HepG2 (cell line): ENCODE measurements around the gene SDR9C7. TPM values are rescaled to one million over a fixed set of nuclear protein-coding genes. Genes with fewer than 3 reads are reported as not detected.

Source experiments
- FOXK1 ChIP-seq: sonication (generic); formaldehyde crosslinking; IDR thresholded peaks from 2 replicates; pipeline ENCODE4 v1.4.0; 2020; ENCODE audit warnings: low read depth, missing genetic modification reagents, borderline replicate concordance
- GATAD1 ChIP-seq: IDR thresholded peaks from 2 replicates; pipeline ENCODE4 v1.6.1; 2016; ENCODE audit warnings: missing genetic modification reagents, missing compliant biosample characterization
- HIVEP1 ChIP-seq: sonication (generic); formaldehyde crosslinking; IDR thresholded peaks from 2 replicates; pipeline ENCODE4 v1.4.0; 2020; ENCODE audit warnings: mild to moderate bottlenecking, missing genetic modification reagents
- HNRNPL ChIP-seq: fragments of 200-400 bp; formaldehyde crosslinking; IDR thresholded peaks from 2 replicates; pipeline ENCODE4 v1.6.1; 2017; ENCODE audit warnings: mild to moderate bottlenecking, low read depth, low read length
- HOXD1 ChIP-seq: sonication (generic); formaldehyde crosslinking; IDR thresholded peaks from 2 replicates; pipeline ENCODE4 v1.5.0; 2020; ENCODE audit warnings: missing genetic modification reagents
- MEIS2 ChIP-seq: sonication (generic); formaldehyde crosslinking; IDR thresholded peaks from 2 replicates; pipeline ENCODE4 v1.9.0; 2021; ENCODE audit warnings: mild to moderate bottlenecking, missing genetic modification reagents
- RCOR2 ChIP-seq: IDR thresholded peaks from 2 replicates; pipeline ENCODE4 v1.6.1; 2016; ENCODE audit warnings: missing biosample characterization, missing genetic modification reagents
- REXO4 ChIP-seq: sonication (generic); formaldehyde crosslinking; IDR thresholded peaks from 2 replicates; pipeline ENCODE4 v1.8.0; 2022; ENCODE audit warnings: missing genetic modification reagents, mild to moderate bottlenecking, borderline replicate concordance
- SMAD3 ChIP-seq: sonication (generic); formaldehyde crosslinking; IDR thresholded peaks from 2 replicates; pipeline ENCODE4 v1.4.0; 2020; ENCODE audit warnings: missing genetic modification reagents
- ZBTB20 ChIP-seq: sonication (generic); formaldehyde crosslinking; IDR thresholded peaks from 2 replicates; pipeline ENCODE4 v1.8.1; 2023; ENCODE audit warnings: missing genetic modification reagents, low read depth, mild to moderate bottlenecking, borderline replicate concordance
- ZBTB39 ChIP-seq: sonication (generic); formaldehyde crosslinking; IDR thresholded peaks from 2 replicates; pipeline ENCODE4 v1.5.0; 2020; ENCODE audit warnings: missing genetic modification reagents
- ZMYM2 ChIP-seq: sonication (generic); formaldehyde crosslinking; IDR thresholded peaks from 2 replicates; pipeline ENCODE4 v1.8.0; 2022; ENCODE audit warnings: mild to moderate bottlenecking, missing genetic modification reagents
- ZMYM3 ChIP-seq: sonication (generic); formaldehyde crosslinking; IDR thresholded peaks from 2 replicates; pipeline ENCODE4 v1.5.1; 2020; ENCODE audit warnings: mild to moderate bottlenecking, missing genetic modification reagents
- ZNF256 ChIP-seq: sonication (generic); formaldehyde crosslinking; conservative IDR thresholded peaks from 2 replicates; pipeline ENCODE4 v1.4.0; 2020; ENCODE audit warnings: missing genetic modification reagents
- ZNF274 ChIP-seq: sonication (generic); formaldehyde crosslinking; IDR thresholded peaks from 2 replicates; pipeline ENCODE4 v1.5.1; 2020; ENCODE audit warnings: mild to moderate bottlenecking, missing genetic modification reagents
- ZNF30 ChIP-seq: sonication (generic); formaldehyde crosslinking; IDR thresholded peaks from 2 replicates; pipeline ENCODE4 v1.5.0; 2020; ENCODE audit warnings: mild to moderate bottlenecking, missing genetic modification reagents
- ZNF34 ChIP-seq: sonication (generic); formaldehyde crosslinking; IDR thresholded peaks from 2 replicates; pipeline ENCODE4 v1.4.0; 2020; ENCODE audit warnings: mild to moderate bottlenecking, missing genetic modification reagents, borderline replicate concordance
- ZNF547 ChIP-seq: sonication (generic); formaldehyde crosslinking; IDR thresholded peaks from 2 replicates; pipeline ENCODE4 v1.5.1; 2020; ENCODE audit warnings: mild to moderate bottlenecking, missing genetic modification reagents
- ZNF747 ChIP-seq: sonication (generic); formaldehyde crosslinking; IDR thresholded peaks from 2 replicates; pipeline ENCODE4 v1.8.1; 2023; ENCODE audit warnings: missing genetic modification reagents, mild to moderate bottlenecking, borderline replicate concordance
- ZSCAN25 ChIP-seq: sonication (generic); formaldehyde crosslinking; IDR thresholded peaks from 2 replicates; pipeline ENCODE4 v1.8.0; 2022; ENCODE audit warnings: mild to moderate bottlenecking, missing genetic modification reagents
- polyA plus RNA-seq, 8 experiments: library from polyadenylated mRNA; depleted of rRNA in 3 of 8; stranded (reverse) in 7 of 8; unstranded in 1 of 8; fragments of >200 nt; fragmentation: Illumina TruSeq in 4 of 8; extraction: Trizol in 4 of 8; gene quantifications; 2 replicates each; pipeline versions ENCODE4 v1.2.1 to v1.2.3, GENCODE V29; 2011 to 2016; ENCODE audit warnings: low read depth in 4 of 8, missing spikeins in 1 of 8, mixed read lengths in 1 of 8; ENCODE audit not compliant: insufficient read depth in 1 of 8
- total RNA-seq, 5 experiments: library from RNA; depleted of rRNA; stranded (reverse); fragments of >200 nt; fragmentation: Illumina TruSeq; extraction: Trizol; gene quantifications; 2 replicates each; pipeline ENCODE4 v1.2.3, GENCODE V29; 2016; ENCODE audit warnings: low read depth in 1 of 5
- TF ChIP-seq, protein P1 (sequence below): sonication (generic); formaldehyde crosslinking; IDR thresholded peaks from 2 replicates; pipeline ENCODE4 v1.8.0; 2022; ENCODE audit warnings: mild to moderate bottlenecking, missing genetic modification reagents, borderline replicate concordance
- TF ChIP-seq, protein P2 (sequence below): sonication (generic); formaldehyde crosslinking; IDR thresholded peaks from 2 replicates; pipeline ENCODE4 v1.5.0; 2020; ENCODE audit warnings: mild to moderate bottlenecking, missing genetic modification reagents
- TF ChIP-seq, protein P3 (sequence below): sonication (generic); formaldehyde crosslinking; conservative IDR thresholded peaks from 2 replicates; pipeline ENCODE4 v1.4.0; 2020; ENCODE audit warnings: missing genetic modification reagents

Gene SDR9C7
- total and polyA plus RNA-seq, 2 of the 13 experiments (the other 11 are each of a cell fraction or from before 2014, with no cell fraction given), result 0.04 TPM; not detected in 1

GRCh38 chr12:56941299-56942017 is 7.2 kb upstream of the SDR9C7 start (continued):
- TF ChIP-seq ZNF274 (CRISPR knock-in tag), result no peak
- TF ChIP-seq SMAD3 (CRISPR knock-in tag), result 0 out of 2 replicates have a peak, but pooled peaks have one; percentile 25
- no peak for TF ChIP-seq ZNF30 (CRISPR knock-in tag)
- 0 out of 2 replicates have a peak, but pooled peaks have one; percentile 64 for TF ChIP-seq ZMYM2
- TF ChIP-seq GATAD1, result peak; percentile 76; the same call in 1 of the 2 replicates
- TF ChIP-seq ZBTB20 (CRISPR knock-in tag), result peak; percentile 96
- peak; percentile 87 for TF ChIP-seq ZMYM3 (CRISPR knock-in tag)
- TF ChIP-seq ZNF256, result no peak
- 0 out of 2 replicates have a peak, but pooled peaks have one; percentile 93 for TF ChIP-seq ZBTB39
- 0 out of 2 replicates have a peak, but pooled peaks have one; percentile 8 for TF ChIP-seq ZNF547 (CRISPR knock-in tag)
- peak; percentile 87 for TF ChIP-seq RCOR2 (CRISPR knock-in tag)
- TF ChIP-seq, protein P1, sequence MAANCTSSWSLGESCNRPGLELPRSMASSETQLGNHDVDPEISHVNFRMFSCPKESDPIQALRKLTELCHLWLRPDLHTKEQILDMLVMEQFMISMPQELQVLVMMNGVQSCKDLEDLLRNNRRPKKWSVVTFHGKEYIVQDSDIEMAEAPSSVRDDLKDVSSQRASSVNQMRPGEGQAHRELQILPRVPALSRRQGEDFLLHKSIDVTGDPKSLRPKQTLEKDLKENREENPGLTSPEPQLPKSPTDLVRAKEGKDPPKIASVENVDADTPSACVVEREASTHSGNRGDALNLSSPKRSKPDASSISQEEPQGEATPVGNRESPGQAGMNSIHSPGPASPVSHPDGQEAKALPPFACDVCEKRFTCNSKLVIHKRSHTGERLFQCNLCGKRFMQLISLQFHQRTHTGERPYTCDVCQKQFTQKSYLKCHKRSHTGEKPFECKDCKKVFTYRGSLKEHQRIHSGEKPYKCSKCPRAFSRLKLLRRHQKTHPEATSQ (CRISPR knock-in tag), result no peak; the same call in 1 of the 2 replicates
- peak; percentile 88; the same call in 1 of the 2 replicates for TF ChIP-seq FOXK1
- TF ChIP-seq REXO4 (CRISPR knock-in tag), result no peak
- TF ChIP-seq HIVEP1 (CRISPR knock-in tag), result peak; percentile 34; the same call in 1 of the 2 replicates
- TF ChIP-seq ZNF34, result no peak
- TF ChIP-seq, protein P2, sequence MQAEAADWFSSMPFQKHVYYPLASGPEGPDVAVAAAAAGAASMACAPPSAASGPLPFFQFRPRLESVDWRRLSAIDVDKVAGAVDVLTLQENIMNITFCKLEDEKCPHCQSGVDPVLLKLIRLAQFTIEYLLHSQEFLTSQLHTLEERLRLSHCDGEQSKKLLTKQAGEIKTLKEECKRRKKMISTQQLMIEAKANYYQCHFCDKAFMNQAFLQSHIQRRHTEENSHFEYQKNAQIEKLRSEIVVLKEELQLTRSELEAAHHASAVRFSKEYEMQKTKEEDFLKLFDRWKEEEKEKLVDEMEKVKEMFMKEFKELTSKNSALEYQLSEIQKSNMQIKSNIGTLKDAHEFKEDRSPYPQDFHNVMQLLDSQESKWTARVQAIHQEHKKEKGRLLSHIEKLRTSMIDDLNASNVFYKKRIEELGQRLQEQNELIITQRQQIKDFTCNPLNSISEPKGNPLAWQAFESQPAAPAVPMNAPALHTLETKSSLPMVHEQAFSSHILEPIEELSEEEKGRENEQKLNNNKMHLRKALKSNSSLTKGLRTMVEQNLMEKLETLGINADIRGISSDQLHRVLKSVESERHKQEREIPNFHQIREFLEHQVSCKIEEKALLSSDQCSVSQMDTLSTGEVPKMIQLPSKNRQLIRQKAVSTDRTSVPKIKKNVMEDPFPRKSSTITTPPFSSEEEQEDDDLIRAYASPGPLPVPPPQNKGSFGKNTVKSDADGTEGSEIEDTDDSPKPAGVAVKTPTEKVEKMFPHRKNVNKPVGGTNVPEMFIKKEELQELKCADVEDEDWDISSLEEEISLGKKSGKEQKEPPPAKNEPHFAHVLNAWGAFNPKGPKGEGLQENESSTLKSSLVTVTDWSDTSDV (CRISPR knock-in tag), result no peak
- TF ChIP-seq HNRNPL, result no peak
- TF ChIP-seq HOXD1 (CRISPR knock-in tag), result 0 out of 2 replicates have a peak, but pooled peaks have one; percentile 55
- peak; percentile 76; the same call in 1 of the 2 replicates for TF ChIP-seq MEIS2 (CRISPR knock-in tag)
- TF ChIP-seq ZSCAN25, result peak; percentile 83; the same call in 1 of the 2 replicates
- TF ChIP-seq, protein P3, sequence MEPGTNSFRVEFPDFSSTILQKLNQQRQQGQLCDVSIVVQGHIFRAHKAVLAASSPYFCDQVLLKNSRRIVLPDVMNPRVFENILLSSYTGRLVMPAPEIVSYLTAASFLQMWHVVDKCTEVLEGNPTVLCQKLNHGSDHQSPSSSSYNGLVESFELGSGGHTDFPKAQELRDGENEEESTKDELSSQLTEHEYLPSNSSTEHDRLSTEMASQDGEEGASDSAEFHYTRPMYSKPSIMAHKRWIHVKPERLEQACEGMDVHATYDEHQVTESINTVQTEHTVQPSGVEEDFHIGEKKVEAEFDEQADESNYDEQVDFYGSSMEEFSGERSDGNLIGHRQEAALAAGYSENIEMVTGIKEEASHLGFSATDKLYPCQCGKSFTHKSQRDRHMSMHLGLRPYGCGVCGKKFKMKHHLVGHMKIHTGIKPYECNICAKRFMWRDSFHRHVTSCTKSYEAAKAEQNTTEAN (CRISPR knock-in tag), result peak; percentile 100
- peak; percentile 84 for TF ChIP-seq ZNF747 (CRISPR knock-in tag)
